Inflammatory macrophage treated with lipopolysaccharide for 4 hours (primary cell): ENCODE measurements around the gene CEP20.
A peak's percentile ranks its signal among the peaks of the same experiment; 100 is the strongest.

Source experiments
- DNase-seq: peaks from one replicate; pipeline ENCODE4 v3.0.0-alpha.2; 2020

Gene CEP20

GRCh38 chr16:15897121-15897780, 8.8 kb upstream of the CEP20 start:
- DNase-seq: no peak

GRCh38 chr16:15894571-15895374, 6.4 kb upstream of the CEP20 start:
- no peak for DNase-seq

- no peak for DNase-seq
Observed at GRCh38 chr16:15891508-15891907, 3.1 kb upstream of the CEP20 start.

GRCh38 chr16:15887283-15887682, 1.1 kb downstream of the CEP20 start:
- no peak for DNase-seq

- no peak for DNase-seq
Observed at GRCh38 chr16:15886078-15886477, 2.3 kb downstream of the CEP20 start.

- DNase-seq: no peak
Observed at GRCh38 chr16:15885560-15886001, 2.8 kb downstream of the CEP20 start.

GRCh38 chr16:15882563-15882962, 5.8 kb downstream of the CEP20 start:
- no peak for DNase-seq

- no peak for DNase-seq
Observed at GRCh38 chr16:15881794-15882379, 6.5 kb downstream of the CEP20 start.

- no peak for DNase-seq
Observed at GRCh38 chr16:15880434-15881308, 7.7 kb downstream of the CEP20 start.

- peak; percentile 74 for DNase-seq
Observed at GRCh38 chr16:15879255-15879811, 9.1 kb downstream of the CEP20 start.

- DNase-seq: no peak
Observed at GRCh38 chr16:15876503-15876902, 11.9 kb downstream of the CEP20 start.

- DNase-seq: peak; percentile 36
Observed at GRCh38 chr16:15874745-15875314, 13.6 kb downstream of the CEP20 start.

- no peak for DNase-seq
Observed at GRCh38 chr16:15873737-15874136, 14.7 kb downstream of the CEP20 start.

- no peak for DNase-seq
Observed at GRCh38 chr16:15873301-15873700, 15.1 kb downstream of the CEP20 start.

GRCh38 chr16:15870011-15870410, 18.4 kb downstream of the CEP20 start:
- DNase-seq: no peak

GRCh38 chr16:15866451-15866850, 22.0 kb downstream of the CEP20 start:
- DNase-seq: no peak

- no peak for DNase-seq
Observed at GRCh38 chr16:15865742-15866141, 22.7 kb downstream of the CEP20 start.

- no peak for DNase-seq
Observed at GRCh38 chr16:15864939-15865338, 23.5 kb downstream of the CEP20 start.

- no peak for DNase-seq
Observed at GRCh38 chr16:15861996-15862395, 26.4 kb downstream of the CEP20 start.

GRCh38 chr16:15858921-15859668, 29.3 kb downstream of the CEP20 start:
- DNase-seq: no peak

GRCh38 chr16:15857724-15858560, 30.5 kb downstream of the CEP20 start:
- peak; percentile 43 for DNase-seq
